ENCODE measurements around the gene RYR1. TPM values are rescaled to one million over a fixed set of nuclear protein-coding genes. Genes with fewer than 3 reads are reported as not detected.

RYR1 gene
- total RNA-seq, 4 donors from 2014 or later: 8.4 to 35.1 (median 16.6) TPM

- TF ChIP-seq POLR2A (IDR thresholded peaks at IDR 0.05): no peak
- no peak for TF ChIP-seq CTCF (IDR thresholded peaks at IDR 0.05)
- WGBS, 2 donors: 77 to 84% methylated on average over 17 to 21 of the region's 24 CpGs
- intact Hi-C loops (cut with DNase I; ENCODE audit: low total_unique reads): no loop called here
- H3K4me3 ChIP-seq (ENCODE audit: low read depth, poor library complexity, severe bottlenecking): no peak overlapping the region
- DNase-seq (ENCODE audit: low spot score in 2 of 2): no peak
Measured at GRCh38 chr19:38483016-38483630, 49.6 kb downstream of the RYR1 start.

- WGBS, 2 donors: 63 to 73% methylated on average over 2 of the region's 2 CpGs
Measured at GRCh38 chr19:38484747-38485146, 51.3 kb downstream of the RYR1 start.

GRCh38 chr19:38485541-38486285, 52.2 kb downstream of the RYR1 start:
- WGBS, 2 donors: 92 to 95% methylated on average over 49 of the region's 49 CpGs
- TF ChIP-seq CTCF (IDR thresholded peaks at IDR 0.05) (no peak), POLR2A (IDR thresholded peaks at IDR 0.05) (no peak)
- intact Hi-C loops (cut with DNase I; ENCODE audit: low total_unique reads): no loop called here
- DNase-seq (ENCODE audit: low spot score in 2 of 2): no peak
- H3K4me3 ChIP-seq (ENCODE audit: low read depth, poor library complexity, severe bottlenecking): no peak overlapping the region

More at GRCh38 chr19:38484747-38485146, 51.3 kb downstream of the RYR1 start:
- intact Hi-C loops (cut with DNase I; ENCODE audit: low total_unique reads): no loop called here
- DNase-seq (ENCODE audit: low spot score in 2 of 2): no peak
- no peak overlapping the region for H3K4me3 ChIP-seq (ENCODE audit: low read depth, poor library complexity, severe bottlenecking)
- TF ChIP-seq CTCF (IDR thresholded peaks at IDR 0.05) (no peak), POLR2A (IDR thresholded peaks at IDR 0.05) (no peak)

GRCh38 chr19:38486731-38487336, 53.3 kb downstream of the RYR1 start:
- 94 to 96% methylated on average over 6 of the region's 6 CpGs for WGBS, 2 donors
- H3K4me3 ChIP-seq (ENCODE audit: low read depth, poor library complexity, severe bottlenecking): no peak overlapping the region
- intact Hi-C loops (cut with DNase I; ENCODE audit: low total_unique reads): no loop called here
- no peak for TF ChIP-seq CTCF (IDR thresholded peaks at IDR 0.05)
- TF ChIP-seq POLR2A (IDR thresholded peaks at IDR 0.05): no peak
- DNase-seq (ENCODE audit: low spot score in 2 of 2): no peak

- WGBS, 2 donors: 95 to 97% methylated on average over 3 of the region's 3 CpGs
Measured at GRCh38 chr19:38488096-38488495, 54.6 kb downstream of the RYR1 start.

More at GRCh38 chr19:38488096-38488495, 54.6 kb downstream of the RYR1 start:
- H3K4me3 ChIP-seq (ENCODE audit: low read depth, poor library complexity, severe bottlenecking): no peak overlapping the region
- intact Hi-C loops (cut with DNase I; ENCODE audit: low total_unique reads): no loop called here
- TF ChIP-seq CTCF (IDR thresholded peaks at IDR 0.05) (no peak), POLR2A (IDR thresholded peaks at IDR 0.05) (no peak)
- DNase-seq (ENCODE audit: low spot score in 2 of 2): no peak

All from lower leg skin (tissue), 4 donors.